Keratinocyte (primary cell): ENCODE measurements around the gene FOXK1. TPM values are rescaled to one million over a fixed set of nuclear protein-coding genes. Genes with fewer than 3 reads are reported as not detected.

Source experiments
- DNase-seq: peaks from one replicate; pipeline ENCODE4 v3.0.0-alpha.2; 2011; ENCODE audit warnings: low read depth, missing footprints, low spot score
- FAIRE-seq: peaks from 2 replicates; lab custom pipeline; 2011; peaks lifted over from hg19 to GRCh38; lab: Jason Lieb, UNC
- H2AFZ ChIP-seq: 2 replicates; pipeline ENCODE4 v1.6.0; 2012; ENCODE audit warnings: low read length, control low read depth, inconsistent platforms; ENCODE audit not compliant: control insufficient read depth
- H3K27ac ChIP-seq: 2 replicates; pipeline ENCODE4 v1.5.1; 2011; ENCODE audit warnings: low read length; ENCODE audit not compliant: control insufficient read depth, insufficient read depth
- H3K27me3 ChIP-seq: 3 replicates; pipeline ENCODE4 v1.6.0; 2011; ENCODE audit warnings: low read length; ENCODE audit not compliant: control insufficient read depth, insufficient read depth; ENCODE audit errors: extremely low read depth
- H3K36me3 ChIP-seq, 2 experiments: 2 replicates in 1 of 2; 3 replicates in 1 of 2; pipeline ENCODE4 v1.5.1; 2011; ENCODE audit warnings: low read length in 2 of 2, mild to moderate bottlenecking in 1 of 2; ENCODE audit not compliant: control insufficient read depth in 2 of 2, insufficient read depth in 2 of 2; ENCODE audit errors: extremely low read depth in 1 of 2
- H3K4me1 ChIP-seq: 3 replicates; pipeline ENCODE4 v1.5.1; 2011; ENCODE audit warnings: low read length; ENCODE audit not compliant: control insufficient read depth, insufficient read depth; ENCODE audit errors: extremely low read depth
- H3K4me2 ChIP-seq: 3 replicates; pipeline ENCODE4 v1.6.0; 2011; ENCODE audit warnings: low read depth, low read length; ENCODE audit not compliant: control insufficient read depth, insufficient read depth; ENCODE audit errors: extremely low read depth
- H3K4me3 ChIP-seq, 3 experiments: fragments of 200-600 bp in 1 of 3; sonication (generic) in 1 of 3; 2 replicates in 2 of 3; 3 replicates in 1 of 3; pipeline ENCODE4 v1.5.1; 2011 to 2016; ENCODE audit warnings: low read length in 3 of 3, mild to moderate bottlenecking in 3 of 3, control low read depth in 2 of 3, inconsistent platforms in 1 of 3, low read depth in 1 of 3, mixed read lengths in 1 of 3, mixed run types in 1 of 3, moderate library complexity in 1 of 3; ENCODE audit not compliant: control insufficient read depth in 2 of 3, insufficient read depth in 2 of 3; ENCODE audit errors: extremely low read depth in 1 of 3
- H3K79me2 ChIP-seq: 2 replicates; pipeline ENCODE4 v1.6.0; 2012; ENCODE audit warnings: low read length; ENCODE audit not compliant: control insufficient read depth, insufficient read depth
- H3K9ac ChIP-seq: 3 replicates; pipeline ENCODE4 v1.6.0; 2011; ENCODE audit warnings: low read length; ENCODE audit not compliant: control insufficient read depth, insufficient read depth; ENCODE audit errors: extremely low read depth
- H3K9me1 ChIP-seq: 3 replicates; pipeline ENCODE4 v1.6.0; 2011; ENCODE audit warnings: low read length; ENCODE audit not compliant: control insufficient read depth, insufficient read depth; ENCODE audit errors: extremely low read depth
- H3K9me3 ChIP-seq: 2 replicates; pipeline ENCODE4 v1.5.1; 2012; ENCODE audit warnings: low read depth, low read length; ENCODE audit not compliant: control insufficient read depth
- H4K20me1 ChIP-seq: 3 replicates; pipeline ENCODE4 v1.6.0; 2011; ENCODE audit warnings: low read length; ENCODE audit not compliant: control insufficient read depth, insufficient read depth; ENCODE audit errors: extremely low read depth
- CTCF ChIP-seq, 3 experiments: IDR thresholded peaks in 1 of 3; conservative IDR thresholded peaks in 1 of 3; optimal IDR thresholded peaks in 1 of 3; 2 replicates in 2 of 3; 3 replicates in 1 of 3; pipeline versions ENCODE3 to v1.5.1; 2011; ENCODE audit warnings: low read length in 3 of 3, mild to moderate bottlenecking in 3 of 3, moderate library complexity in 2 of 3, control low read depth in 1 of 3, inconsistent platforms in 1 of 3; ENCODE audit not compliant: insufficient read depth in 2 of 3; ENCODE audit errors: extremely low read depth in 1 of 3
- EZH2 ChIP-seq: IDR thresholded peaks from one replicate; pipeline ENCODE4 v1.6.1; 2012; ENCODE audit warnings: inconsistent platforms, mild to moderate bottlenecking, low read length, moderate library complexity
- dilution Hi-C: fragments of 300-500 bp; cut with MboI; formaldehyde crosslinking; loops from one replicate; pipeline ENCODE4 v1.7.0; 2020; ENCODE audit warnings: low sequenced_read_pairs; ENCODE audit not compliant: extremely low pct_ligation_motif_present
- polyA plus RNA-seq, 5 experiments: library from polyadenylated mRNA; depleted of rRNA in 3 of 5; stranded (reverse) in 3 of 5; stranded (forward) in 1 of 5; unstranded in 1 of 5; fragments of >200 nt; gene quantifications; 1 replicate in 1 of 5; 2 replicates in 3 of 5; 3 replicates in 1 of 5; pipeline versions ENCODE4 v1.2.1 to v1.2.3, GENCODE V29; 2011 to 2012; ENCODE audit warnings: missing spikeins in 2 of 5, low read depth in 1 of 5, low replicate concordance in 1 of 5

Gene FOXK1
- polyA plus RNA-seq, 1 donor (not counting 4 experiments of a cell fraction or from before 2014, with no cell fraction given), result 4.4 TPM

GRCh38 chr7:4782333-4783291 is 100.5 kb downstream of the FOXK1 start:
- TF ChIP-seq EZH2, result no peak
- TF ChIP-seq CTCF (optimal IDR thresholded peaks at IDR 0.05 in 1 of 3, IDR thresholded peaks at IDR 0.05 in 1 of 3, conservative IDR thresholded peaks at IDR 0.05 in 1 of 3; ENCODE audit: extremely low read depth in 1 of 3, insufficient read depth in 2 of 3, low read length in 3 of 3), result no peak
- Histone ChIP-seq H3K9me3 (no peaks in the 10 kb centered on the region), H3K4me3 (no peak overlapping the region), H3K27me3 (no peaks in the 10 kb centered on the region), H3K79me2 (peaks cover 14% of the 10 kb centered on the region), H2AFZ (no peak overlapping the region), H3K36me3 (peaks cover 20 to 40% of the 10 kb centered on the region in 2 experiments), H3K4me2 (no peak overlapping the region), H4K20me1 (no peaks in the 10 kb centered on the region), H3K4me1 (no peaks in the 10 kb centered on the region), H3K27ac (no peak overlapping the region), H3K9ac (no peak overlapping the region), H3K9me1 (no peaks in the 10 kb centered on the region)
- FAIRE-seq (no peak), DNase-seq (no peak)
- dilution Hi-C loops, result no loop called here

GRCh38 chr7:4783292-4783652 is 101.2 kb downstream of the FOXK1 start:
- H3K79me2 ChIP-seq, result peaks cover 7% of the 10 kb centered on the region
- H3K9me1 ChIP-seq, result no peaks in the 10 kb centered on the region
- H4K20me1 ChIP-seq, result no peaks in the 10 kb centered on the region
- no peaks in the 10 kb centered on the region for H3K9me3 ChIP-seq
- no peaks in the 10 kb centered on the region for H3K27me3 ChIP-seq
- no peak for FAIRE-seq
- H3K9ac ChIP-seq, result no peak overlapping the region
- no peak overlapping the region for H2AFZ ChIP-seq
- H3K4me1 ChIP-seq, result no peaks in the 10 kb centered on the region
- H3K4me2 ChIP-seq, result no peak overlapping the region
- DNase-seq, result no peak
- dilution Hi-C loops, result no loop called here
- H3K36me3 ChIP-seq, result peaks cover 24 to 41% of the 10 kb centered on the region in 2 experiments
- H3K27ac ChIP-seq, result no peak overlapping the region
- TF ChIP-seq EZH2, result no peak
- TF ChIP-seq CTCF (optimal IDR thresholded peaks at IDR 0.05 in 1 of 3, IDR thresholded peaks at IDR 0.05 in 1 of 3, conservative IDR thresholded peaks at IDR 0.05 in 1 of 3; ENCODE audit: extremely low read depth in 1 of 3, insufficient read depth in 2 of 3, low read length in 3 of 3), result no peak
- H3K4me3 ChIP-seq, result no peak overlapping the region
